HG02938 (cell line): ENCODE data around the gene AKAP6.

Experiments used
- ATAC-seq: cut with Tn5 transposase; IDR thresholded peaks from one replicate; pipeline ENCODE4 v1.9.1; 2021; ENCODE audit warnings: mild to moderate bottlenecking, moderate library complexity; ENCODE audit not compliant: unreplicated experiment

Gene AKAP6

GRCh38 chr14:32404784-32405573, 75.9 kb downstream of the AKAP6 start:
- no peak for ATAC-seq

GRCh38 chr14:32405856-32406255, 76.8 kb downstream of the AKAP6 start:
- ATAC-seq, result no peak

GRCh38 chr14:32407130-32407529, 78.0 kb downstream of the AKAP6 start:
- no peak for ATAC-seq

GRCh38 chr14:32408018-32408417, 78.9 kb downstream of the AKAP6 start:
- ATAC-seq, result no peak

- ATAC-seq, result no peak
Observed at GRCh38 chr14:32412103-32412502, 83.0 kb downstream of the AKAP6 start.

GRCh38 chr14:32412532-32412931, 83.4 kb downstream of the AKAP6 start:
- ATAC-seq, result no peak

GRCh38 chr14:32413967-32414640, 85.0 kb downstream of the AKAP6 start:
- no peak for ATAC-seq

- ATAC-seq, result no peak
Observed at GRCh38 chr14:32414808-32415255, 85.7 kb downstream of the AKAP6 start.

GRCh38 chr14:32417956-32418552, 89.0 kb downstream of the AKAP6 start:
- no peak for ATAC-seq

- ATAC-seq, result no peak
Observed at GRCh38 chr14:32419429-32419828, 90.3 kb downstream of the AKAP6 start.

- no peak for ATAC-seq
Observed at GRCh38 chr14:32421781-32422180, 92.7 kb downstream of the AKAP6 start.

GRCh38 chr14:32422440-32422839, 93.3 kb downstream of the AKAP6 start:
- no peak for ATAC-seq

- no peak for ATAC-seq
Observed at GRCh38 chr14:32426028-32426427, 96.9 kb downstream of the AKAP6 start.

- no peak for ATAC-seq
Observed at GRCh38 chr14:32426586-32427388, 97.7 kb downstream of the AKAP6 start.

GRCh38 chr14:32427726-32428528, 98.8 kb downstream of the AKAP6 start:
- no peak for ATAC-seq

- no peak for ATAC-seq
Observed at GRCh38 chr14:32428875-32429274, 99.8 kb downstream of the AKAP6 start.

GRCh38 chr14:32430326-32430725, 101.2 kb downstream of the AKAP6 start:
- ATAC-seq, result no peak

- no peak for ATAC-seq
Observed at GRCh38 chr14:32432813-32433538, 103.9 kb downstream of the AKAP6 start.

GRCh38 chr14:32434180-32434579, 105.1 kb downstream of the AKAP6 start:
- ATAC-seq, result no peak

GRCh38 chr14:32434880-32435279, 105.8 kb downstream of the AKAP6 start:
- ATAC-seq, result no peak
